Measurements from ENCODE around the gene HDGFL1. TPM values are rescaled to one million over a fixed set of nuclear protein-coding genes. Genes with fewer than 3 reads are reported as not detected.

HDGFL1 gene
- total and polyA plus RNA-seq, 2 experiments from 2014 or later = not detected

- TF ChIP-seq ZNF462 (CRISPR knock-in tag; IDR thresholded peaks at IDR 0.05) = no peak
- no peak for TF ChIP-seq JUNB (IDR thresholded peaks at IDR 0.05; ENCODE audit: unreplicated experiment)
- no peak for TF ChIP-seq EZH2phosphoT487 (IDR thresholded peaks at IDR 0.05; ENCODE audit: unreplicated experiment)
These were observed 5.8 kb downstream of the HDGFL1 start (continued) for GRCh38 chr6:22575190-22575589.

GRCh38 chr6:22579439-22579838 is 10.1 kb downstream of the HDGFL1 start:
- H3K27ac Mint-ChIP-seq = no peak overlapping the region
- Histone ChIP-seq H3K27ac (ENCODE audit: low read depth) (no peak overlapping the region), H2AFZ (no peak overlapping the region), H3K36me3 (ENCODE audit: insufficient read depth) (no peaks in the 10 kb centered on the region), H4K20me1 (replicated peaks; ENCODE audit: insufficient read depth) (no peaks in the 10 kb centered on the region), H3K79me2 (replicated peaks; ENCODE audit: insufficient read depth) (no peaks in the 10 kb centered on the region), H3K4me1 (ENCODE audit: insufficient read depth) (peaks cover 28% of the 10 kb centered on the region), H3K4me2 (no peak overlapping the region), H3F3A (replicated peaks; ENCODE audit: low read depth) (no peaks in the 10 kb centered on the region), H3K27me3 (ENCODE audit: insufficient read depth) (no peaks in the 10 kb centered on the region), H3K4me3 (no peak overlapping the region), H3K9me2 (ENCODE audit: insufficient read depth) (no peaks in the 10 kb centered on the region)
- H3K27me3 Mint-ChIP-seq (ENCODE audit: insufficient read depth, low read depth, poor library complexity) = no peaks in the 10 kb centered on the region
- H3K36me3 Mint-ChIP-seq (ENCODE audit: low read depth) = no peaks in the 10 kb centered on the region
- no peak for ATAC-seq
- H3K4me1 Mint-ChIP-seq = peaks cover 41% of the 10 kb centered on the region
- H3K9me3 Mint-ChIP-seq = no peaks in the 10 kb centered on the region
- H3K4me3 Mint-ChIP-seq = no peak overlapping the region
- no peak for DNase-seq (ENCODE audit: low spot score)
- TF ChIP-seq STAT1 (IDR thresholded peaks at IDR 0.05; ENCODE audit: unreplicated experiment) = no peak
- no peak for TF ChIP-seq NANOG (IDR thresholded peaks at IDR 0.05; ENCODE audit: borderline replicate concordance)
- no peak for TF ChIP-seq ZNF462 (CRISPR knock-in tag; IDR thresholded peaks at IDR 0.05)
- no peak for TF ChIP-seq REST (IDR thresholded peaks at IDR 0.05; ENCODE audit: unreplicated experiment)
